ENCODE results near the gene ZBTB48. TPM values are rescaled to one million over a fixed set of nuclear protein-coding genes. Genes with fewer than 3 reads are reported as not detected.

Gene ZBTB48
- total and polyA plus RNA-seq, 2 donors (not counting 1 experiment from before 2014, with no cell fraction given) = 5.7 to 16.0 TPM

DNA sequence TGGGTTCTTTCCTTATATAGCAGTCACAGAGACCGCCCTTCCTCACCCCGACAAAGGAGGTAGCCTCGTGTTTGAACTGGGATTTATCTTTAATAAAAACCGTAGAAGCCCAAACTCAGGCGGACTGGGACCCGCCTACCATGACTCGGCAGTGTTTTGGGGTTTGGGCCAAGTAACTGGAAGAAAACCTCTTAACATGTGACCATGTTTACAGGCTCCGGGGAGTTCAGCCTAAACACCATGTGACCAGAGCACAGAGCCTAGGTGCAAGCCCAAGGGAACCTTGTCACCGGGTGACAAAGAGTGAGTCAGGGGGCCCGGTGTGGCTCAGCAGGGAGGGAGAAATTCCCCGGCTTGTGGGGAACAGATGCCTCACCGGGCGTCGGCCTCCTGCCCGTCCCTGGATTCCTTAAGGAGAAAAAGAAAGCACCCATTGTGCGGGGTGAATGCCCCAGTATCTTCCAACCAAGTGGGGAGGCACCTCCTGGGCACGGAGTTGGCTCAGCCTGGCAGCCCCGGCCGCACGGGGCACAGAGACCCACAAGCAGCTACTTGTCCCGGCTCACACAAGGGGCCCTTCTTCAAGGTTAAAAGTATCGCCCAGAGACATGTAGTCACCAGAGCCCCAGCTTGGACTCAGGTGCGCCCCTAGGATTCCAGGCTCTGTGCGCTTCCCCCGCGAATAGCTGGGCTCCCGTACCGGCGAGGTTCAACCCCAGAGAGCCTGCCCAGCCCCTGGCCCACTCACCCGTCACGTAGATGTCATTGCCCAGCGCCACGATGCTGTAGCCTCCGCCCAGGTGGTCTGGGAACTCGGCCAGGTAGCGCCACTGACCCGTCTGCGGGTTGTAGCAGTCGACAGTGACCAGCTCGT is 21.5 kb downstream of the ZBTB48 start:
- Histone ChIP-seq H3K9ac (ENCODE audit: insufficient read depth, low read length) (peak overlapping the region; percentile 88), H3K27ac (ENCODE audit: insufficient read depth, low read length) (peak overlapping the region; percentile 92), H3K27me3 (ENCODE audit: control insufficient read depth, insufficient read depth, low read length) (no peaks in the 10 kb centered on the region), H3K36me3 (ENCODE audit: control insufficient read depth, insufficient read depth, low read length) (peaks cover 17% of the 10 kb centered on the region), H3K79me2 (ENCODE audit: control insufficient read depth, insufficient read depth, low read length) (peaks cover 55% of the 10 kb centered on the region), H4K20me1 (ENCODE audit: control insufficient read depth, extremely low read depth, insufficient read depth, low read length) (no peaks in the 10 kb centered on the region), H3K4me2 (ENCODE audit: extremely low read depth, insufficient read depth, low read length) (peak overlapping the region; percentile 95), H3K9me3 (ENCODE audit: control insufficient read depth, insufficient read depth, low read depth, low read length) (no peaks in the 10 kb centered on the region), H2AFZ (ENCODE audit: low read length) (no peak overlapping the region), H3K4me3 (replicated peaks in 1 of 4; ENCODE audit: control extremely low read depth in 1 of 4, insufficient read depth in 1 of 4, low read depth in 3 of 4, low read length in 4 of 4) (peak overlapping the region; percentile 71 to 99 (median 94)), H3K4me1 (ENCODE audit: control insufficient read depth, extremely low read depth, insufficient read depth, low read length) (peaks cover 11% of the 10 kb centered on the region)
- DNase-seq (ENCODE audit: low read depth in 2 of 2) = peak; percentile 92 to 96
- TF ChIP-seq CTCF (conservative IDR thresholded peaks at IDR 0.05 in 1 of 2, IDR thresholded peaks at IDR 0.05 in 1 of 2; ENCODE audit: low read depth in 1 of 2, low read length in 2 of 2) (peak in 1 of 2 donors; percentile 6), EZH2 (IDR thresholded peaks at IDR 0.05; ENCODE audit: low read length, missing control alignments) (no peak)

- Histone ChIP-seq H3K36me3 (ENCODE audit: control insufficient read depth, insufficient read depth, low read length) (peaks cover 17% of the 10 kb centered on the region), H3K27me3 (ENCODE audit: control insufficient read depth, insufficient read depth, low read length) (no peaks in the 10 kb centered on the region), H3K9me3 (ENCODE audit: control insufficient read depth, insufficient read depth, low read depth, low read length) (no peaks in the 10 kb centered on the region), H3K9ac (ENCODE audit: insufficient read depth, low read length) (peak overlapping the region; percentile 88), H3K4me3 (replicated peaks in 1 of 4; ENCODE audit: control extremely low read depth in 1 of 4, insufficient read depth in 1 of 4, low read depth in 3 of 4, low read length in 4 of 4) (peak overlapping the region; percentile 71 to 99 (median 94)), H3K79me2 (ENCODE audit: control insufficient read depth, insufficient read depth, low read length) (peaks cover 47% of the 10 kb centered on the region), H2AFZ (ENCODE audit: low read length) (no peak overlapping the region), H3K27ac (ENCODE audit: insufficient read depth, low read length) (peak overlapping the region; percentile 92), H3K4me2 (ENCODE audit: extremely low read depth, insufficient read depth, low read length) (peak overlapping the region; percentile 90), H3K4me1 (ENCODE audit: control insufficient read depth, extremely low read depth, insufficient read depth, low read length) (peaks cover 11% of the 10 kb centered on the region), H4K20me1 (ENCODE audit: control insufficient read depth, extremely low read depth, insufficient read depth, low read length) (no peaks in the 10 kb centered on the region)
- peak; percentile 70 to 71 for DNase-seq (ENCODE audit: low read depth in 2 of 2)
- TF ChIP-seq EZH2 (IDR thresholded peaks at IDR 0.05; ENCODE audit: low read length, missing control alignments) = no peak
- TF ChIP-seq CTCF (conservative IDR thresholded peaks at IDR 0.05 in 1 of 2, IDR thresholded peaks at IDR 0.05 in 1 of 2; ENCODE audit: low read depth in 1 of 2, low read length in 2 of 2) = no peak
Measured at GRCh38 chr1:6601923-6602668, 22.3 kb downstream of the ZBTB48 start.

GRCh38 chr1:6602669-6603237 is 23.0 kb downstream of the ZBTB48 start, which contains the start of gene KLHL21:
KLHL21 (minus strand) TSS chr1:6602869; CDS start chr1:6602817, 52 bp downstream.
- H3K27me3 ChIP-seq (ENCODE audit: control insufficient read depth, insufficient read depth, low read length) = no peaks in the 10 kb centered on the region
- no peaks in the 10 kb centered on the region for H4K20me1 ChIP-seq (ENCODE audit: control insufficient read depth, extremely low read depth, insufficient read depth, low read length)
- peak; percentile 86 to 89 for DNase-seq (ENCODE audit: low read depth in 2 of 2)
- peak within 1 kb of the TSS; percentile 59 for H2AFZ ChIP-seq (ENCODE audit: low read length)
- H3K4me1 ChIP-seq (ENCODE audit: control insufficient read depth, extremely low read depth, insufficient read depth, low read length) = peaks cover 11% of the 10 kb centered on the region
- H3K9ac ChIP-seq (ENCODE audit: insufficient read depth, low read length) = peak within 1 kb of the TSS; percentile 89
- peaks cover 11% of the 10 kb centered on the region for H3K36me3 ChIP-seq (ENCODE audit: control insufficient read depth, insufficient read depth, low read length)
- peak within 1 kb of the TSS; percentile 71 to 99 (median 94) for H3K4me3 ChIP-seq (replicated peaks in 1 of 4; ENCODE audit: control extremely low read depth in 1 of 4, insufficient read depth in 1 of 4, low read depth in 3 of 4, low read length in 4 of 4)
- peak within 1 kb of the TSS; percentile 90 for H3K4me2 ChIP-seq (ENCODE audit: extremely low read depth, insufficient read depth, low read length)
- TF ChIP-seq EZH2 (IDR thresholded peaks at IDR 0.05; ENCODE audit: low read length, missing control alignments) (no peak), CTCF (conservative IDR thresholded peaks at IDR 0.05 in 1 of 2, IDR thresholded peaks at IDR 0.05 in 1 of 2; ENCODE audit: low read depth in 1 of 2, low read length in 2 of 2) (no peak)
- peak within 1 kb of the TSS; percentile 97 for H3K27ac ChIP-seq (ENCODE audit: insufficient read depth, low read length)
- no peaks in the 10 kb centered on the region for H3K9me3 ChIP-seq (ENCODE audit: control insufficient read depth, insufficient read depth, low read depth, low read length)
- peaks cover 40% of the 10 kb centered on the region for H3K79me2 ChIP-seq (ENCODE audit: control insufficient read depth, insufficient read depth, low read length)

All from fibroblast of lung (primary cell).